ENCODE measurements around the gene CLEC19A. TPM values are rescaled to one million over a fixed set of nuclear protein-coding genes. Genes with fewer than 3 reads are reported as not detected.

The CLEC19A gene
- total RNA-seq, 1 experiment from 2014 or later, result 0.09 TPM

- TF ChIP-seq, protein P1, sequence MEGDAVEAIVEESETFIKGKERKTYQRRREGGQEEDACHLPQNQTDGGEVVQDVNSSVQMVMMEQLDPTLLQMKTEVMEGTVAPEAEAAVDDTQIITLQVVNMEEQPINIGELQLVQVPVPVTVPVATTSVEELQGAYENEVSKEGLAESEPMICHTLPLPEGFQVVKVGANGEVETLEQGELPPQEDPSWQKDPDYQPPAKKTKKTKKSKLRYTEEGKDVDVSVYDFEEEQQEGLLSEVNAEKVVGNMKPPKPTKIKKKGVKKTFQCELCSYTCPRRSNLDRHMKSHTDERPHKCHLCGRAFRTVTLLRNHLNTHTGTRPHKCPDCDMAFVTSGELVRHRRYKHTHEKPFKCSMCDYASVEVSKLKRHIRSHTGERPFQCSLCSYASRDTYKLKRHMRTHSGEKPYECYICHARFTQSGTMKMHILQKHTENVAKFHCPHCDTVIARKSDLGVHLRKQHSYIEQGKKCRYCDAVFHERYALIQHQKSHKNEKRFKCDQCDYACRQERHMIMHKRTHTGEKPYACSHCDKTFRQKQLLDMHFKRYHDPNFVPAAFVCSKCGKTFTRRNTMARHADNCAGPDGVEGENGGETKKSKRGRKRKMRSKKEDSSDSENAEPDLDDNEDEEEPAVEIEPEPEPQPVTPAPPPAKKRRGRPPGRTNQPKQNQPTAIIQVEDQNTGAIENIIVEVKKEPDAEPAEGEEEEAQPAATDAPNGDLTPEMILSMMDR (IDR thresholded peaks at IDR 0.05), result no peak
- TF ChIP-seq TP53 (CRISPR knock-in tag; IDR thresholded peaks at IDR 0.05) (no peak), KAT7 (CRISPR knock-in tag; IDR thresholded peaks at IDR 0.05; ENCODE audit: borderline replicate concordance) (no peak), PRRX2 (CRISPR knock-in tag; IDR thresholded peaks at IDR 0.05) (no peak), ZNF416 (CRISPR knock-in tag; IDR thresholded peaks at IDR 0.05) (no peak), HMGA2 (CRISPR knock-in tag; IDR thresholded peaks at IDR 0.05) (no peak), ZNF425 (CRISPR knock-in tag; conservative IDR thresholded peaks at IDR 0.05) (no peak), ATF3 (CRISPR knock-in tag; conservative IDR thresholded peaks at IDR 0.05) (no peak), NR2C2 (CRISPR knock-in tag; IDR thresholded peaks at IDR 0.05) (no peak), GABPB1 (CRISPR knock-in tag; IDR thresholded peaks at IDR 0.05) (no peak), ZNF396 (CRISPR knock-in tag; IDR thresholded peaks at IDR 0.05; ENCODE audit: borderline replicate concordance) (no peak), SP1 (CRISPR knock-in tag; conservative IDR thresholded peaks at IDR 0.05) (no peak), ZNF138 (CRISPR knock-in tag; conservative IDR thresholded peaks at IDR 0.05) (no peak), ZNF512 (CRISPR knock-in tag; IDR thresholded peaks at IDR 0.05; ENCODE audit: borderline replicate concordance) (no peak)
- TF ChIP-seq, protein P2, sequence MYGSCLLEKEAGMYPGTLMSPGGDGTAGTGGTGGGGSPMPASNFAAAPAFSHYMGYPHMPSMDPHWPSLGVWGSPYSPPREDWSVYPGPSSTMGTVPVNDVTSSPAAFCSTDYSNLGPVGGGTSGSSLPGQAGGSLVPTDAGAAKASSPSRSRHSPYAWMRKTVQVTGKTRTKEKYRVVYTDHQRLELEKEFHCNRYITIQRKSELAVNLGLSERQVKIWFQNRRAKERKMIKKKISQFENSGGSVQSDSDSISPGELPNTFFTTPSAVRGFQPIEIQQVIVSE (CRISPR knock-in tag; IDR thresholded peaks at IDR 0.05; ENCODE audit: borderline replicate concordance), result no peak
- Mint-ChIP-seq H3K36me3 (peaks cover 4% of the 10 kb centered on the region; the same call in 1 of the 2 replicates), H3K27me3 (ENCODE audit: low read depth) (no peaks in the 10 kb centered on the region), H3K4me1 (peaks cover 3% of the 10 kb centered on the region), H3K9me3 (peaks cover 14% of the 10 kb centered on the region), H3K4me3 (no peak overlapping the region), H3K27ac (no peak overlapping the region)
- ChIA-PET CTCF (no interaction called here), POLR2A (no interaction called here)
- ATAC-seq, result no peak
- no peak for DNase-seq (ENCODE audit: low spot score)
Observed at GRCh38 chr16:19323596-19323995, 38.1 kb downstream of the CLEC19A start.

DNA sequence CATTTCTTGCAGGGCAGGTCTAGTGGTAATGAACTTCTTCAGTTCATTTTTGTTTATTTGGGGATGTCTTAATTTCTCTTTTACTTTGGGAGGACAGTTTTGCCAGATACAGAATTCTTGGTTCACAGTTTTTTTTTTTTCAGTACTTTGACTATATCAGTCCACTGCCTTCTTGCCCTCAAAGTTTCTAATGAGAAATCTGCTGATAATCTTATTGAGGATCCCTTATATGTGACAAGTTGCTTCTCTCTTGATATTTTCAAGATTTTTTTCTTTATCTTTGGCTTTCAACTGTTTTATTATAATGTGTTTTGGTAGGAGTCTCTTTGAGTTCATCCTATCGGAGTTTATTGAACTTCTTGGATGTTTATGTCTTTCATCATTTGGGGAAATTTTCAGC, 42.8 kb downstream of the CLEC19A start:
- ATAC-seq (no peak), DNase-seq (ENCODE audit: low spot score) (no peak)
- Mint-ChIP-seq H3K4me1 (peaks cover 4% of the 10 kb centered on the region; the same call in 1 of the 2 replicates), H3K27me3 (ENCODE audit: low read depth) (no peaks in the 10 kb centered on the region), H3K27ac (no peak overlapping the region), H3K9me3 (peaks cover 20% of the 10 kb centered on the region), H3K36me3 (peaks cover 5% of the 10 kb centered on the region; the same call in 1 of the 2 replicates), H3K4me3 (no peak overlapping the region)
- ChIA-PET POLR2A (no interaction called here), CTCF (no interaction called here)
- TF ChIP-seq ZNF317 (CRISPR knock-in tag; IDR thresholded peaks at IDR 0.05; ENCODE audit: borderline replicate concordance, low read depth), result peak; percentile 50; the same call in 1 of the 2 replicates
- TF ChIP-seq MAX (CRISPR knock-in tag; IDR thresholded peaks at IDR 0.05), result no peak
